GM19372 (cell line): Measurements from ENCODE around the gene TCTN2.

Experiments
- ATAC-seq: cut with Tn5 transposase; IDR thresholded peaks from one replicate; pipeline ENCODE4 v1.9.1; 2021; ENCODE audit warnings: mild to moderate bottlenecking, low read depth, moderate library complexity; ENCODE audit not compliant: unreplicated experiment

Gene TCTN2

DNA sequence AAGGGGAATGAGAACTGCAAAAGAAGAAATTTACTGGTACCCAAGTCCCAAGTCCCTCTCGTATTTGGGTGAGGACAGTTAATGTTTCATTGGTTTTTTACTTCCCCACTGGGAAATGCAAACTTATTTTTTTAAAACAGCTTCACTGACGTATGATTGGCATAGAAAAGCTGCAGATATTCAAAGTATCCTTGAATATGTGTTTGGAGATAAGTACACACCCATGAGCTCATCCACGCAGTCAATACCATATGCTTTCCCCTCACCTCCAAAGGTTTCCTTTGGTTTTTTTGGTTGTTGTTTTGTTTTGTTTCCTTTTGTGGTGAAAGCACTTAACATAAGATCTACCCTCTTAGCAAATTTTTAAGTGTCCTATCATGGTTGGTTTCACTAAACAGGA lies 13.1 kb downstream of the TCTN2 start:
- no peak for ATAC-seq

DNA sequence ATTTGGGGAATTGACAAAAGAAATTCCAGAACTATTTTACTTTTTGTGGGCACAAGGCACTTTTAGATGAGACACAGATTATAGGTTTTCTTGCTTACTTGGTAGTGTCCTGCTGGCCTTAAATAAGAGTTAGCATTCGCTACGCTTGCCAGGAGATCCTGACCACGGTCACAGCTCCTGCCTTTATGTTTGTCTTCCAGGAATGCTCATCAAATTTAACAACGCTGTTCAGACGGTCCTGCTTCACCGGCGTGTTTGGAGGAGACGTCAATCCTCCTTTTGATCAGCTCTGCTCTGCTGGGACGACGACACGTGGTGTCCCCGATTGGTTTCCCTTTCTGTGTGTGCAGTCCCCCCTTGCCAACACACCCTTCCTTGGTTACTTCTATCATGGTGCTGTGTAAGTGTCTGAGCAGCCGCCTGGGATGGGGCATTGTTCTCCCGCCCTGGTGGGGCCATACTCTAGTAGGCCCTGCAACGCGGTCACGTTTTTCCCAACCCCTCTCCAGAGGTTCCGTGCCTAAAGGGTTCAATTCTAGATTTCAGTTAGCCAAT lies 15.8 kb downstream of the TCTN2 start:
- no peak for ATAC-seq

- ATAC-seq, result no peak
These were observed 19.4 kb downstream of the TCTN2 start for GRCh38 chr12:123690191-123690840.

DNA sequence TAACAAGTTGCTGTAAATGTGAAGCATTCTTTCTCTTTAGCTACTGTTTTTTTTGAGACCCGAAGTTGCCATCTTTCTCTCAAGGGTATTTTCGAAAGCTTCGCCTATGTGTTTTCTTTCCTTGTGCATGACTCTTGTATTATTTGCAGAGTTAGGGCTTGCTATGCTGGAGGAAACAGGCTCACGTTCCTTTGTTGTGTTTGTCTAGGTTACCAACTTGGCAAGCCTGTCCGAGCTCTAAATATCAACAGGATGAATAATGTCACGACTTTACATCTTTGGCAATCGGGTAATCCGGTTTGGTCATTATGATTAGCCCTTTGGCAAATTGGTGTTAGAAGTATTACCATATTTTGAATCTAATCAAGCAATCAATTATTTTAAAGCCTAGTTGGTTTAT lies 25.3 kb downstream of the TCTN2 start:
- ATAC-seq, result no peak

DNA sequence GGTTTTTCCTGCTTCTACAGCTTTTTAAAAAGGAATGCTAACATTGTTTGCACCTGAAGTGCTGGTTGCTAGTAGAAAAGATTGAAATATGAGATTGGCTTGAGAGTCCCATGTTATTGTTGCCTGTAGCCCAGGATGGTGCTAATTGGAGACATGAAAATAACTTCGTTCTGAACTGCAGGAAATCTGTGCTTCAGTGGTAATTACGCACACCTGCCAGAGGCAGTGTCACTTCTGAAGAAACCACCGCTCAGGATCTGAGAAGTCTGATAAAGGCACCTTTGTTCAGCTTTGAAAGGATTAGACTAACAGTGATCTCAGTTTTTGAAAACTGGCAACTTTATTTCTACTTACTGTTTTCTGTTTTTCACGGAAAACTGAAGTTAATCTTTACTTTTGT lies 25.7 kb downstream of the TCTN2 start:
- no peak for ATAC-seq

GRCh38 chr12:123705935-123706334 lies 35.0 kb downstream of the TCTN2 start:
- no peak for ATAC-seq

- ATAC-seq, result no peak
These were observed 36.6 kb downstream of the TCTN2 start for GRCh38 chr12:123707466-123707865.

GRCh38 chr12:123712780-123713319 lies 41.9 kb downstream of the TCTN2 start:
- no peak for ATAC-seq

- ATAC-seq, result no peak
These were observed 42.5 kb downstream of the TCTN2 start for GRCh38 chr12:123713398-123713797.

GRCh38 chr12:123713823-123714585 lies 43.1 kb downstream of the TCTN2 start:
- no peak for ATAC-seq

- ATAC-seq, result no peak
These were observed 44.3 kb downstream of the TCTN2 start for GRCh38 chr12:123715195-123715594.

DNA sequence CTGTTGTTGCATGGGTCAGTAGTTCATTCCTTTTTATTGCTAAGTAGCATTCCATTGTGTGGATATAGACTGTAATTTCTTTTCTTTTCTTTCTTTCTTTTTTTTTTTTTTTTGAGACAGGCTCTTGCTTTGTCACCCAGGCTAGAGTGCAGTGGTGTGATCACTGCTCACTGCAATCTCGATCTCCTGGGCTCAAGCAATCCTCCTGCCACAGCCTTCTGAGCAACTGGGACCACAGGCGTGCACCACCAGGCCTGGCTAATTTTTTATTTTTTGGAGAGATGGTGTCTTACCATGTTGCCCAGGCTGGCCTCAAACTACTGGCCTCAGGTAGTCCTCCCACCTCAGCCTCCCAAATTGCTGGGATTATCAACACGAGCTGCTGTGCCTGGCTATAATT lies 46.4 kb downstream of the TCTN2 start:
- no peak for ATAC-seq

GRCh38 chr12:123720141-123720814 lies 49.4 kb downstream of the TCTN2 start:
- ATAC-seq, result no peak

DNA sequence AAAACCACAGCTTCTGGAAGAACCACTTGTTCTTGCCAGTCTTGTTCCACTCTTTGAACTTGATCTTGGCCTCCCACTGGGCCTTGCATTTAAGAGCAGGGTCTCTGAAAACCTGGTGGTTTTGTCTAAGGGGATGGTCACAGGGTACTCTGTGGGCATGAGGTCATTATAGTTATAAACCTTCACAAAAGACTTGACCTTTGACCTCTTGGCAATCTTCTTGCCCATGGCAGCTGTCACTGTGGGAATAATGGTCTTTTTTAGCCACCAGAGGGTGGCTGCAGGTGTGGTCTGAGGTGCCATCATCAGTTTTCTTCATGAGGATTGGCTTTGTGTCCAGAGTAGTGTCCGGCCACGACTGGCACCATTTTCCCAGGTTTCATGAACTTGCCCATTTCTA lies 50.3 kb downstream of the TCTN2 start:
- ATAC-seq, result no peak

DNA sequence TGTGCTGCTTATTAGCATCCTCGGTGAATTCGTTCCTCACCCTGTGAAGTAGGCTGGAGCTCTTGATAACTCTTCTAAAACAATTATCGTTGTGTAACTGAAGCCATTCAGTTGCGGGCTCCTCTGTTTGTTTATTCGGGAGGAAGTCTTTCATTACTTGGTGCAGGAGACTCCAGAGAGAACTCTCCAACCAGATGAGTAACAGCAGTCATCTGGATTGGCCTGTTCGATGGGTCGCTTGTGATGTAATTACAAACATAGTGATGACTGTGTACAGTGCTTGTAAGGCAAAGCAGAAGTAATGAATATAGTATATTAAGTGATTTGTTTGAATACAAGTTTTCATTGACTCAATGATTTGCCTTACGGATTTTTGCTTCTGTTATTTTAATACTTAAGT lies 52.1 kb downstream of the TCTN2 start:
- no peak for ATAC-seq

DNA sequence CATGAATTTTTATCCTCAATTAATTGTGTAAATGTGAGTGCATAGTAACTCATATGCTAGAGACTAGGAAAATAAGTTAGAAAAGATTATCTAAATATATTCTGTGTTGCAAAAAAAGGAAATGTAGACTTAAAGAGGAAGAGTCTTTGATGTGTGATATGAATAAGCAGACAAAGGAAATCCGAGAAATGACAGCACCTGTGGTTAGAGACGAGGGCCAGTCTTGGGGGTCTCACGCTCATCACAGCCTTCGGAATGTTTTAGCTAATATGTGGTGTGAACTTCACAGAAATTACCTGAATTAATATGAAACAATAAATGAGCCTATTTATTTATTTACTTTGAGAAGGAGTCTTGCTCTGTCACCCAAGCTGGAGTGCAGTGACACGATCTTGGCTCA lies 52.9 kb downstream of the TCTN2 start:
- ATAC-seq, result no peak

GRCh38 chr12:123726244-123726643 lies 55.3 kb downstream of the TCTN2 start:
- no peak for ATAC-seq

DNA sequence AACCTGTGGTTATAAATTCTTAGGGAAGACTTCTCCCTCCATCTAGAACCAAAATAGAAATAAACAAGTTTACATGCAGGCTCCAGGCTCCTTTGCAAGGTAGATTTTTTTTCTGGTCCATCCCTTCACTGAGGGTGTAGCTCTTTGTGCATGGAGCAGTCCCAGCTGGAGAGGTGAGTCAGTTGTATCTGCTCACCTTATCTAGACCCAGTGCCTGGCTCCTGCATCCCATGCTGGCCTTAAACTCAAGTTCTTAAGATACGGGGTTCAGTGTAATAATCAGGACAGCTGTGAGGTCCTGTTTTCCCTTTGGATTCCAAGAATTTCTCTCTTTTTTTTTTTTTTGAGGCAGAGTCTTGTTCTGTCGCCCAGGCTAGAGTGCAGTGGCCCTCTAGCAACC lies 56.0 kb downstream of the TCTN2 start:
- no peak for ATAC-seq

- no peak for ATAC-seq
These were observed 57.0 kb downstream of the TCTN2 start for GRCh38 chr12:123727878-123728277.

DNA sequence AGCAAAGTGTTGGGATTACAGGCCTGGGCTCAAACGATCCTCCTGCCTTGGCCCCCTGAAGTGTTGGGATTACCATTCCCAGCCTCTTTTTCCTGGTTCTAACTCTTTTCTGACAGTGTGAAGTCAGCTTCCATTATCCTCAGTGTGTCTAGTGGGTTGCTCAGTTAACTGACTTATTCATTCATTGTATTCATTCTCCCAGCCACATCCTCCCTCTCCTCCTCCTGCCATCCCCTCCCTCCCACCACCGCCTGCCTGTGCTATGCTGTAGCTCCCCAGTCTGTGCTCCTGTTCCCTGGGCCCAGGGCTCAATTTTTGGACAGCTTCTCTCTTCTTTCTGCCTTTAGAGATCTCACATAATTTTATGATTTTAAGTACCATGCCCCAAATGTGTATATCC lies 60.7 kb downstream of the TCTN2 start:
- ATAC-seq, result no peak

- ATAC-seq, result no peak
These were observed 61.3 kb downstream of the TCTN2 start for GRCh38 chr12:123732251-123732650.
